GM18909 (cell line): Measurements from ENCODE around the gene SIX5.

Experiments used
- ATAC-seq: cut with Tn5 transposase; IDR thresholded peaks from one replicate; pipeline ENCODE4 v1.9.1; 2021; ENCODE audit warnings: mild to moderate bottlenecking; ENCODE audit not compliant: unreplicated experiment, poor library complexity

SIX5 gene

DNA sequence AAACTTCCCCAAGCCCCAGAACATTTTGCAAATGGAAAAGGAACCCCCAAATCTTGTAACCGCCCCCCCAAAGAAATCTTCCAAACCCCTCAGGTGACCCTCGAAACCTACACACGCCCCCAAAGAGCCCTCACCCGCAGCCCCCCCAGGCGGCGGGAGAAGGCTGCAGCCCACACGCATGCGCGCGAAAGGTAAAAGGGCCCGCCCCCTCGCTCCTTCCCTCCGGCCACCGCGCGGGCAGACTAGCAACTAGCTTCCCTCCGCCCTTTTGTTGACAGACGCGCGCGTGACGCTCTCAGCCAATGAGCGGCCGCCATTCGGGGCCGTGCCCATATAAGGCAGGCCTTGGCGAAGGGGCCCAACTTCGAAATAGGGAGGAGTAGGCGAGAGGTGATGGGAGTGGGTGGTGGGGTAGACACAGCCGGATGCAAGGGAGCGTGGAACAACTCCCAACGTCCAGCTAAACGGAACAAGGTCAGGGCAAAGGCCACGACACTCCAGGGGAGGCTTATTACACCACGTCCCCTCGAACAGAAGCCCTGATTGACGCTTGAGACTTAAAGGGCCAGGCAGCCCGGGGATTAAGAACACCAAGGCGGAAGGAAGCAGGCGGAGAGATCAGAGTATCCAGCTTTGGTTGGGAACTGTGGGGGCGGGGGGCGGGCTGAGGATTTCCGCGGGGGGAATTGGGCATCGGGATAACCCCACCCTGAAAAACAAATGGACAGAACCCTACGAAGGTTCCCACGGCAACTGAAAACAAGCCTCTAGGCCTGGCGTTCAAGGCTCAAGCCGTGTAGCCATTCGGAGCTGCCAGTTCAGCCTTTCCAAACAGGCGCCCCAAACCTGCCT, 51.7 kb downstream of the SIX5 start:
- peak; percentile 94 for ATAC-seq

GRCh38 chr19:45716359-45717130, 52.5 kb downstream of the SIX5 start:
- no peak for ATAC-seq

- ATAC-seq: no peak
Measured at GRCh38 chr19:45715139-45715538, 53.9 kb downstream of the SIX5 start.
